ENCODE data around the gene POU2F3.

The POU2F3 gene

GRCh38 chr11:120342226-120342625, 102.3 kb downstream of the POU2F3 start:
- no peak for ATAC-seq (ENCODE audit: low read depth)
- Mint-ChIP-seq H3K4me1 (peaks cover 31% of the 10 kb centered on the region), H3K9me3 (peaks cover 2% of the 10 kb centered on the region), H3K36me3 (peaks cover 2% of the 10 kb centered on the region), H3K27me3 (peaks cover 16% of the 10 kb centered on the region), H3K4me3 (no peak overlapping the region), H3K27ac (no peak overlapping the region)
- DNase-seq (ENCODE audit: low spot score in 2 of 2): no peak

DNA sequence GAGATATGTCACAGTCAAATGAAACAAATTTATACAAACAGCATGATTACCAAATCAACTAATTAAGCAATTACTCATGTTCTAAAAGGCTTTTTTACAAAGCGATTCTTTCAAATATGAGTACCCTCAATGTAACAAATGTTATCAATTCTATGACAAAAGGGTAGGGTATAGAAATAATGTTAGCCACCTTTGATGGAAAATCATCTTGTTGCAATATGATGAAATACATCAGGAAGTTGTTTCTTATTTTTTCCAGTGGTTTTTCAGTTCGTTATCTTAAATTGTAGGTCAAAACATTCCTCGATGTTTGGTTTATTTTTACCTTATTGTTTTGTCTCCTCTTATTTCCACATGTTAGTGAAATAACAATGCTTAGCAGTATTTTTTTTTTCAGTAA, 102.7 kb downstream of the POU2F3 start:
- peaks cover 2% of the 10 kb centered on the region for H3K36me3 Mint-ChIP-seq
- H3K9me3 Mint-ChIP-seq: peaks cover 2% of the 10 kb centered on the region
- peaks cover 16% of the 10 kb centered on the region for H3K27me3 Mint-ChIP-seq
- H3K4me3 Mint-ChIP-seq: no peak overlapping the region
- no peak overlapping the region for H3K27ac Mint-ChIP-seq
- peaks cover 31% of the 10 kb centered on the region for H3K4me1 Mint-ChIP-seq
- no peak for DNase-seq (ENCODE audit: low spot score in 2 of 2)
- ATAC-seq (ENCODE audit: low read depth): no peak

- Mint-ChIP-seq H3K27me3 (peaks cover 14% of the 10 kb centered on the region), H3K4me3 (no peak overlapping the region), H3K27ac (no peak overlapping the region), H3K36me3 (peaks cover 2% of the 10 kb centered on the region), H3K9me3 (peaks cover 2% of the 10 kb centered on the region), H3K4me1 (peaks cover 26% of the 10 kb centered on the region)
- no peak for DNase-seq (ENCODE audit: low spot score in 2 of 2)
- ATAC-seq (ENCODE audit: low read depth): peak; percentile 54
Measured at GRCh38 chr11:120343429-120343828, 103.5 kb downstream of the POU2F3 start.

- Mint-ChIP-seq H3K27me3 (peaks cover 17% of the 10 kb centered on the region), H3K9me3 (peaks cover 2% of the 10 kb centered on the region), H3K4me3 (peak overlapping the region; percentile 55), H3K27ac (no peak overlapping the region), H3K36me3 (peaks cover 2% of the 10 kb centered on the region), H3K4me1 (peaks cover 26% of the 10 kb centered on the region)
- peak; percentile 96 for ATAC-seq (ENCODE audit: low read depth)
- DNase-seq (ENCODE audit: low spot score in 2 of 2): peak in 1 of 2 donors; percentile 42
Measured at GRCh38 chr11:120344302-120345004, 104.5 kb downstream of the POU2F3 start.

DNA sequence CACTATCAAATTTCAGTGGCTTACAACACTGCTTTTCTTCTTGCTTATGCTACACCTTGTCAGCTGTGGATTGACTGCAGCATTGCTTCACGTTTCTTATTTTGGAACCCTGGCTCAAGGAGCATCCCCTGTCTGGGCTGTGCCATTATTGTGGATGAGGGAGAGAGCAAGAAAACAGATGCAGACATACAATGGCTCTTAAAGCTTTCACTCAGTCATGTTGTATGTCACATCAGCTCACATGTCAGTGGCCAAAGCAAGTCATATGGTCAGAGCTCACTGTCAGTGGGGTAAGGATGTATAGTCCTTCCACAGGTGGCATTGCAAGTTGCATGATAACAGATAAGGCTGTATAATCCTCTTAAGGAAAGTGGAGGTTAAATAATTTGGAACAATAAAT, 106.3 kb downstream of the POU2F3 start:
- Mint-ChIP-seq H3K9me3 (peaks cover 2% of the 10 kb centered on the region), H3K36me3 (peaks cover 2% of the 10 kb centered on the region), H3K4me1 (peaks cover 27% of the 10 kb centered on the region), H3K4me3 (no peak overlapping the region), H3K27me3 (peaks cover 20% of the 10 kb centered on the region), H3K27ac (no peak overlapping the region)
- ATAC-seq (ENCODE audit: low read depth) (no peak), DNase-seq (ENCODE audit: low spot score in 2 of 2) (no peak)

GRCh38 chr11:120350637-120351036, 110.7 kb downstream of the POU2F3 start:
- Mint-ChIP-seq H3K4me1 (peaks cover 14% of the 10 kb centered on the region), H3K27ac (no peak overlapping the region), H3K9me3 (no peaks in the 10 kb centered on the region), H3K4me3 (no peak overlapping the region), H3K36me3 (peaks cover 8% of the 10 kb centered on the region), H3K27me3 (peaks cover 20% of the 10 kb centered on the region)
- DNase-seq (ENCODE audit: low spot score in 2 of 2) (no peak), ATAC-seq (ENCODE audit: low read depth) (no peak)

DNA sequence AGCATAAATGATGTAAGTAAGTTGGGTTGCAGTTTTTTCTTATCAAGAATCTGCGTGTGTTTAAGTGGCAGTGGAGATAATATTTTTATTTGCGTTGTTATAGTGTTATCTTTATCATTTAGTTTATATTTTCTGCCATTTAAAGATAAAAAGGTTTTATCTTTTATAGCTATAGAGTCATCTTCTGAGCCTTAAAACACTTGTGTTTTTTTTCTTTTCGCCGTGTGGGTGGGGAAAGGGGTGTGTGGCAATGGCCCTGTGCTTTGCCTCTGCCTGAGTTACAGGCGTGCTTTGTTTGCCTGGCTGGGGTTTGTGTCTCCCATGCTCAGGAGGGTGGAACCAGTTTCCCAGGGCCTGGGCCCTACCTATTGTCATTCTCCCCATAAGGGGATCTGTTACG, 112.5 kb downstream of the POU2F3 start:
- peaks cover 10% of the 10 kb centered on the region for H3K4me1 Mint-ChIP-seq
- no peak for ATAC-seq (ENCODE audit: low read depth)
- H3K27ac Mint-ChIP-seq: no peak overlapping the region
- H3K36me3 Mint-ChIP-seq: peaks cover 11% of the 10 kb centered on the region
- H3K9me3 Mint-ChIP-seq: no peaks in the 10 kb centered on the region
- DNase-seq (ENCODE audit: low spot score in 2 of 2): no peak
- peaks cover 18% of the 10 kb centered on the region for H3K27me3 Mint-ChIP-seq
- no peak overlapping the region for H3K4me3 Mint-ChIP-seq

GRCh38 chr11:120354068-120354467, 114.1 kb downstream of the POU2F3 start:
- DNase-seq (ENCODE audit: low spot score in 2 of 2) (no peak), ATAC-seq (ENCODE audit: low read depth) (no peak)
- no peaks in the 10 kb centered on the region for H3K9me3 Mint-ChIP-seq
- H3K27me3 Mint-ChIP-seq: peaks cover 20% of the 10 kb centered on the region
- no peak overlapping the region for H3K4me3 Mint-ChIP-seq
- H3K4me1 Mint-ChIP-seq: peaks cover 11% of the 10 kb centered on the region
- no peak overlapping the region for H3K27ac Mint-ChIP-seq
- peaks cover 15% of the 10 kb centered on the region for H3K36me3 Mint-ChIP-seq

DNA sequence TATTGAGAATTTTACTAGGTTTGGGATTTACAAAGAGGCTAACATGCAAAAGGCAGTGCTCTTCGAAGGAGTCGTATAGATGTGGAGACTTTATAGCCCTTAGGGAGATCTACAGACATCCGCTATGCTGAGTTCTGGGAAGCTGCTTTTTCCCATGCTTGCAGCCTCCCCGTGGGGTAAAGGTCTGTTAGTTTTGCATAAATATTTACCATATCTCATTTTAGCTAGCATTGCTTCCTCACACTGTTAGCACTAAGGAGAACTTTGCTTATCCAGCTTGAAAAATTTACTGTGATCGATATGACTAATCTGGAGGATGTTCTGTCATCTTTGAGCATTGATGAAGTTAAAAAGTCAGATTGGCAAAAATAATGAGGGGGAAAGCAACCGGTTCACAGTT, 114.8 kb downstream of the POU2F3 start:
- no peak for ATAC-seq (ENCODE audit: low read depth)
- Mint-ChIP-seq H3K4me1 (peaks cover 11% of the 10 kb centered on the region), H3K27me3 (peaks cover 20% of the 10 kb centered on the region), H3K27ac (no peak overlapping the region), H3K36me3 (peaks cover 15% of the 10 kb centered on the region), H3K9me3 (no peaks in the 10 kb centered on the region), H3K4me3 (no peak overlapping the region)
- no peak for DNase-seq (ENCODE audit: low spot score in 2 of 2)

DNA sequence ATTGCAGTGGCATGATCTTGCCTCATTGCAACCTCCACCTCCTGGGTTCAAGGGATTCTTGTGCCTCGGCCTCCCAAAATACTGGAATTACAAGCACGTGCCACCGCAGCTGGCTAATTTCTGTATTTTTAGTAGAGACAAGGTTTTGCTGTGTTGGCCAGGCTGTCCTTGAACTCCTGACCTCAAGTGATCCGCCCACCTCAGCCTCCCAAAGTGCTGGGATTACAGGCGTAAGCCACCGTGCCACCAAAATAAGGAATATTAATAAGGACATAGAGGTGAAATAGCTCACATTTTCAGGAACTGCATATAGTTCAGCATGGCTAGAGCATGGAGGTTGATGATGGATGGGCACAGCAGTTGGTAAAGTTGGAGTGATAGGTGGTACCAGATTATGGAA, 117.7 kb downstream of the POU2F3 start:
- no peak for DNase-seq (ENCODE audit: low spot score in 2 of 2)

GRCh38 chr11:120358729-120359128, 118.8 kb downstream of the POU2F3 start:
- no peak for ATAC-seq (ENCODE audit: low read depth)
- Mint-ChIP-seq H3K4me3 (no peak overlapping the region), H3K36me3 (peaks cover 9% of the 10 kb centered on the region), H3K9me3 (no peaks in the 10 kb centered on the region), H3K27me3 (peaks cover 12% of the 10 kb centered on the region), H3K27ac (no peak overlapping the region), H3K4me1 (peaks cover 10% of the 10 kb centered on the region)
- DNase-seq (ENCODE audit: low spot score in 2 of 2): no peak

More for the DNA sequence above, 117.7 kb downstream of the POU2F3 start:
- H3K27ac Mint-ChIP-seq: no peak overlapping the region
- peaks cover 14% of the 10 kb centered on the region for H3K36me3 Mint-ChIP-seq
- H3K9me3 Mint-ChIP-seq: no peaks in the 10 kb centered on the region
- H3K4me3 Mint-ChIP-seq: no peak overlapping the region
- peaks cover 10% of the 10 kb centered on the region for H3K4me1 Mint-ChIP-seq
- H3K27me3 Mint-ChIP-seq: peaks cover 16% of the 10 kb centered on the region
- no peak for ATAC-seq (ENCODE audit: low read depth)

- H3K4me1 Mint-ChIP-seq: peaks cover 4% of the 10 kb centered on the region
- DNase-seq (ENCODE audit: low spot score in 2 of 2) (no peak), ATAC-seq (ENCODE audit: low read depth) (no peak)
- no peak overlapping the region for H3K4me3 Mint-ChIP-seq
- no peaks in the 10 kb centered on the region for H3K9me3 Mint-ChIP-seq
- no peaks in the 10 kb centered on the region for H3K36me3 Mint-ChIP-seq
- H3K27ac Mint-ChIP-seq: no peak overlapping the region
- H3K27me3 Mint-ChIP-seq: no peaks in the 10 kb centered on the region
Measured at GRCh38 chr11:120363436-120363835, 123.5 kb downstream of the POU2F3 start.

DNA sequence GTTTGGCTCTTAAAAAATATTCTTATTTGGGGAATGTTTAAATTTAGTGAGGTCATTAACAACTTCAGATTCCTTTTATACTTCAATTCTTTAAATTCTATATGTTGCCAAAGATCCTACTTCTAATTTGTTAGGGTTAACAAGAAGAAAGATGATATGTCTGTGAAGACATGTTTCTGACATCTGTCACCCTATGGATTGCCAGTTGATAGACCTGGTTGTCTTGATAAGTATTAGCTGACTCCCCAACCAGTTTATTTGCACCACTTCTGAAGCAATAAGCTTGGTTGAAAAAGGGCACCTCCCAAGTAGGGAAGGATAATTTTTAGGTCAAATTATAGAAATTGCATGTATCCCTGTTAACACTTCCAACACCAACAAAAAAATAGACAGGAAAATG, 125.6 kb downstream of the POU2F3 start:
- Mint-ChIP-seq H3K27ac (no peak overlapping the region), H3K4me1 (peaks cover 2% of the 10 kb centered on the region), H3K4me3 (no peak overlapping the region), H3K9me3 (no peaks in the 10 kb centered on the region), H3K27me3 (no peaks in the 10 kb centered on the region), H3K36me3 (no peaks in the 10 kb centered on the region)
- ATAC-seq (ENCODE audit: low read depth): no peak
- DNase-seq (ENCODE audit: low spot score in 2 of 2): no peak
